Measurements from ENCODE around the gene SPOPL.
"Not testable (repeated sequence)": the region's sequence is repeated elsewhere in the genome, so short reads cannot be mapped to it uniquely, and the experiment has no call there.

Gene SPOPL

DNA sequence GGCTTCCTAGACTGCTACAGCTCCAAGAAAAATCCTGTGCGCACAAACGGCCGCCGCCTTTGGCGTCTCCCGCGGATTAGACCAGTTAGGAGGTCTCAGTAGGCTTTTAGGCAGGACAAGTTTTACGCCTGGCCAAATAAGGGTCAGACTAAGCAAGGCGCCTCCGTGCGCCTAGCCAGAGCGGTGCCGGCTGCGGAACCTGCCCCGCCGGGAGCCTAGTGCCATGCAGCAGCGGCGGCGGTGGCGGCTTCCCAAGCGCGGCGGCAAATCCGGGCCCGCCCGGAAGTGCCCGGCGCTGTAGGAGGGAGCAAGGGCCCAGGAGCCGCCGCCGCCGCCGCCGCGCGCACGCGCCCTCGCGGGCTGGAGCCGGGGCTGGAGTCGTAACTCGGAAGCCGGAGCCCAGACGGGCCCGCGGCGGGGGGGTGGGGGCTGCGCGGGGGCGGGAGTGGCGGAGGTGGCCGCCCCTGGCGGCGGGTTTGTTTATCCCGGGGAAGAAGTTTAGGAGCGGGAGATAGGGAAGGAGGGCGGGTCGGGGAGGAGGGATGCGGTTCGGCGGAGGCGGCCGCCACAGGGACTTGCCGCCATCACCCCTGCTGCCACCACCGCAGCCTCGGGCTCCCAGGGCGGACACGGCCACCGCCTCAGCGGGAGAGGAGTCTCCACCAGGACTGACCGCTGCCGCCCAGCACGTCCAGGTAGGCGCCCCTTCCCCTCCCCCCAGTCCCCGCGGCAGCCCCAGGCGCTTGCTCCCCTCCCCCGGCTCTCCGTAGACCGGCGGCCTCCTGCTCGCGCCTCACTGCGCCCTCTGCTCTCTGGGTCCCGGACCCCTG lies at the start of gene SPOPL:
Gene SPOPL, plus strand, starts transcription at position 346 of the 830 bp plus-strand sequence. CDS start 48,447 bp downstream, outside the sequence.
- peaks cover 37% of the 10 kb centered on the region for H3K79me2 ChIP-seq (ENCODE audit: control insufficient read depth, insufficient read depth, low read length, unreplicated experiment)
- no peaks in the 10 kb centered on the region for H3K27me3 ChIP-seq (ENCODE audit: insufficient read depth, low read length)
- peak within 1 kb of the TSS; percentile 99 for H2AFZ ChIP-seq (ENCODE audit: low read length, unreplicated experiment)
- peaks cover 14% of the 10 kb centered on the region for H3K4me1 ChIP-seq (ENCODE audit: control insufficient read depth, insufficient read depth, low read length, unreplicated experiment)
- H3K4me3 ChIP-seq (ENCODE audit: low read depth, low read length): peak within 1 kb of the TSS; percentile 98
- H3K27ac ChIP-seq (ENCODE audit: low read depth, low read length): peak within 1 kb of the TSS; percentile 58
- H3K36me3 ChIP-seq (ENCODE audit: insufficient read depth, low read length): no peaks in the 10 kb centered on the region

- H3K27me3 ChIP-seq (ENCODE audit: insufficient read depth, low read length): no peaks in the 10 kb centered on the region
- no peak overlapping the region for H2AFZ ChIP-seq (ENCODE audit: low read length, unreplicated experiment)
- H3K36me3 ChIP-seq (ENCODE audit: insufficient read depth, low read length): no peaks in the 10 kb centered on the region
- H3K79me2 ChIP-seq (ENCODE audit: control insufficient read depth, insufficient read depth, low read length, unreplicated experiment): no peaks in the 10 kb centered on the region
- no peak overlapping the region for H3K27ac ChIP-seq (ENCODE audit: low read depth, low read length)
- no peak overlapping the region for H3K4me3 ChIP-seq (ENCODE audit: low read depth, low read length)
- H3K4me1 ChIP-seq (ENCODE audit: control insufficient read depth, insufficient read depth, low read length, unreplicated experiment): no peaks in the 10 kb centered on the region
Observed at GRCh38 chr2:138452324-138452723, 49.2 kb upstream of the SPOPL start.

- H3K27ac ChIP-seq (ENCODE audit: low read depth, low read length): no peak overlapping the region
- H3K79me2 ChIP-seq (ENCODE audit: control insufficient read depth, insufficient read depth, low read length, unreplicated experiment): no peaks in the 10 kb centered on the region
- H3K27me3 ChIP-seq (ENCODE audit: insufficient read depth, low read length): no peaks in the 10 kb centered on the region
- H3K4me1 ChIP-seq (ENCODE audit: control insufficient read depth, insufficient read depth, low read length, unreplicated experiment): no peaks in the 10 kb centered on the region
- no peak overlapping the region for H3K4me3 ChIP-seq (ENCODE audit: low read depth, low read length)
- H2AFZ ChIP-seq (ENCODE audit: low read length, unreplicated experiment): no peak overlapping the region
- no peaks in the 10 kb centered on the region for H3K36me3 ChIP-seq (ENCODE audit: insufficient read depth, low read length)
Observed at GRCh38 chr2:138453815-138454214, 47.8 kb upstream of the SPOPL start.

DNA sequence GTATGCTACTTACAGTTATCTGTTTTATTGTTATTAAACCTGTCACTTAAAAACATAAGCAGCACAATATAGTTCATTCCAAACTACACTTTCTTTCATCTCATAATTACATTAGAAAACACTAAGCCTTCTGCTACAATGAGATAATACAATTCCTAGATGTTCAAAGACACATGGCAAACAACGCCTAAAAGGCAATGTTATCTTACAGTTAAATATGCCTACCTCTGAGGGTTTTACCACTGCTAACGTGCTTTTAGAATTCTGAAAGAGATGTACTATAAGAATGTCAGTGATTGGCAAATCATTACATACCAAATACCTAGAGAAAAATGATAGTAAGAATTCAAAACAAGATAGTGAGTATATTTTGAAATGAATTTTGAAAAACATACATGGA lies 46.8 kb upstream of the SPOPL start:
- H2AFZ ChIP-seq (ENCODE audit: low read length, unreplicated experiment): no peak overlapping the region
- no peaks in the 10 kb centered on the region for H3K36me3 ChIP-seq (ENCODE audit: insufficient read depth, low read length)
- no peaks in the 10 kb centered on the region for H3K4me1 ChIP-seq (ENCODE audit: control insufficient read depth, insufficient read depth, low read length, unreplicated experiment)
- H3K79me2 ChIP-seq (ENCODE audit: control insufficient read depth, insufficient read depth, low read length, unreplicated experiment): no peaks in the 10 kb centered on the region
- no peak overlapping the region for H3K4me3 ChIP-seq (ENCODE audit: low read depth, low read length)
- no peaks in the 10 kb centered on the region for H3K27me3 ChIP-seq (ENCODE audit: insufficient read depth, low read length)
- H3K27ac ChIP-seq (ENCODE audit: low read depth, low read length): no peak overlapping the region

DNA sequence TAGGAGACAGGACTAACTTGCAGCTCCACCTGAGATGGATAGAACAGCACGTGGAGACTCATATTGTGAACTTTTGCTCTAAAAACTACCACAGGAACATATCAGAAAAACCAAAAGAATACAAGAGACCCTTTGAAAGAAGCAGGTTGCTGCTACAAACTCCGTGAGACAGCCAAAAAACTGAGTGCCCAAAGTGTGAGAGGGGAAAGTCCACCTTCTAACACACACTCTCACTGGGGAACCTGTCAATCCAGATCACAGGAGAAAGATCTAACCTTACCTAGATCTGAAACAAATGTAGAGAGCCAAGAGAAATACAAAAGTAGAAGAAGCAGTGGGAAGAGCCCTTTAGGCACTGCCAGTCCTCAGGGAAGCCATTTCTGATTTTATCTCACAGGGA lies 46.3 kb upstream of the SPOPL start:
- H3K79me2 ChIP-seq (ENCODE audit: control insufficient read depth, insufficient read depth, low read length, unreplicated experiment): no peaks in the 10 kb centered on the region
- no peak overlapping the region for H2AFZ ChIP-seq (ENCODE audit: low read length, unreplicated experiment)
- H3K4me3 ChIP-seq (ENCODE audit: low read depth, low read length): no peak overlapping the region
- no peaks in the 10 kb centered on the region for H3K4me1 ChIP-seq (ENCODE audit: control insufficient read depth, insufficient read depth, low read length, unreplicated experiment)
- no peaks in the 10 kb centered on the region for H3K36me3 ChIP-seq (ENCODE audit: insufficient read depth, low read length)
- H3K27ac ChIP-seq (ENCODE audit: low read depth, low read length): no peak overlapping the region
- H3K27me3 ChIP-seq (ENCODE audit: insufficient read depth, low read length): no peaks in the 10 kb centered on the region

DNA sequence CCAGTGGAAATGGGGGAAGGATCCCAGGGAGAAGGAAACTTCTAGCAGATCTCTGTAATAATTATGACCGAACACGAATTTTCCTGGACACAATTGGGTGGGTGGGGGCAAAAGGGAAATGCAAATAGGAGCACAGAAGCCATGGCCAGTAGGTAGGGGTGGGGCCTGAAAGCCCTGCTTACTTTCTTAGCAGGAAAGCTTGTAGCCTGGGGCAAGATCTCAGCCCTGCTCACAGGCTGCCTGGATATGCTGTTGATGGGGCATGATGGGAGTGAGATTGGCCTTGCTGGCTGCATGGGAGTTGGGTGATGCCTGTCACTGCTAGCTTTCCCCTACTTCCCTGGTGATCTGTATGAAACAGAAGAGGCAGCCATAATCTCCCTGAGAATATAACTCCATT lies 45.9 kb upstream of the SPOPL start:
- Histone ChIP-seq H3K79me2 (ENCODE audit: control insufficient read depth, insufficient read depth, low read length, unreplicated experiment) (no peaks in the 10 kb centered on the region), H3K27me3 (ENCODE audit: insufficient read depth, low read length) (no peaks in the 10 kb centered on the region), H2AFZ (ENCODE audit: low read length, unreplicated experiment) (no peak overlapping the region), H3K36me3 (ENCODE audit: insufficient read depth, low read length) (no peaks in the 10 kb centered on the region), H3K4me1 (ENCODE audit: control insufficient read depth, insufficient read depth, low read length, unreplicated experiment) (no peaks in the 10 kb centered on the region), H3K27ac (ENCODE audit: low read depth, low read length) (no peak overlapping the region), H3K4me3 (ENCODE audit: low read depth, low read length) (no peak overlapping the region)

- H3K27ac ChIP-seq (ENCODE audit: low read depth, low read length); H3K79me2 ChIP-seq (ENCODE audit: control insufficient read depth, insufficient read depth, low read length, unreplicated experiment); H3K36me3 ChIP-seq (ENCODE audit: insufficient read depth, low read length): not testable (repeated sequence)
Observed at GRCh38 chr2:138462689-138463088, 38.9 kb upstream of the SPOPL start.

DNA sequence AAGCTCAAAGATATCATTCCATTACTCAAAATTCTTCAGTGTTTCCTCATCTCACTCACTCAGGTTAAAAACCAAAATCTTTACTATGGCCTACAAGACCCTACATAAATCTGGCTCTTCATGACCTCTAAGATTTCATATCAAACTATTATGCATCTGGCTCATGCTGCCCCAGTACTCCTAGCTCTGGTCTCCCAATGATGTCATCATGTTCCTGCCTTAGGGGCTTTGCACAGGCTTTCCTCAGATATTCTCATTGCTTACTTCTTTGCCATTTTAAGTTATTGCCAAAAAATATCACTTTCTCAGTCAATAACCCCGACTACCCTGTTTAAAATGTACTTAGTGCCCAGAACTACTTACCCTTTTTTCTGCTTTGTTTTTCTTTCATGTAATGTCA lies 33.0 kb upstream of the SPOPL start:
- H3K27me3 ChIP-seq (ENCODE audit: insufficient read depth, low read length): no peaks in the 10 kb centered on the region
- H3K4me1 ChIP-seq (ENCODE audit: control insufficient read depth, insufficient read depth, low read length, unreplicated experiment): no peaks in the 10 kb centered on the region
- H3K79me2 ChIP-seq (ENCODE audit: control insufficient read depth, insufficient read depth, low read length, unreplicated experiment): no peaks in the 10 kb centered on the region
- H3K4me3 ChIP-seq (ENCODE audit: low read depth, low read length): no peak overlapping the region
- H3K36me3 ChIP-seq (ENCODE audit: insufficient read depth, low read length): no peaks in the 10 kb centered on the region
- H2AFZ ChIP-seq (ENCODE audit: low read length, unreplicated experiment): no peak overlapping the region
- no peak overlapping the region for H3K27ac ChIP-seq (ENCODE audit: low read depth, low read length)

More at GRCh38 chr2:138462689-138463088, 38.9 kb upstream of the SPOPL start:
- H3K4me1 ChIP-seq (ENCODE audit: control insufficient read depth, insufficient read depth, low read length, unreplicated experiment); H2AFZ ChIP-seq (ENCODE audit: low read length, unreplicated experiment); H3K27me3 ChIP-seq (ENCODE audit: insufficient read depth, low read length); H3K4me3 ChIP-seq (ENCODE audit: low read depth, low read length): not testable (repeated sequence)

DNA sequence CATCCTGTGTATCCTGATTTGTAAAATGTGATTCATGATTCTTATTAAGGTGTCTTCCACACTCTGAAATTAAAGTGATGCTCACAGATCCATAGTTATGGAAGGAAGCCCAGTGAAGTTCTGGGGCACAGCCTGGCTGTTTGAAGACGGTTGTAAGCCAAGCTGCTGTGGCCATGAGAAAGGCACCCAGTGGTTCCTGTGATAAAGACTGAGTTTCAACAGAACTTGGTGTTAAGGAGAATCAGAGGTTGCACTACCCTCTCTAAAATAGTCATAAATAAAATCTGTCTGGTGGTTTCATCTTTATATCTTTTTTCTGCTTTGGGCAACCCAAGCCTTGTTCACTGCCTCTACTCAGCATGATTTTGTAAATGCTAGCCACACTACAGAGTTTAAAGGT lies 32.2 kb upstream of the SPOPL start:
- no peak overlapping the region for H3K4me3 ChIP-seq (ENCODE audit: low read depth, low read length)
- H2AFZ ChIP-seq (ENCODE audit: low read length, unreplicated experiment): no peak overlapping the region
- no peaks in the 10 kb centered on the region for H3K27me3 ChIP-seq (ENCODE audit: insufficient read depth, low read length)
- no peaks in the 10 kb centered on the region for H3K4me1 ChIP-seq (ENCODE audit: control insufficient read depth, insufficient read depth, low read length, unreplicated experiment)
- H3K36me3 ChIP-seq (ENCODE audit: insufficient read depth, low read length): no peaks in the 10 kb centered on the region
- no peaks in the 10 kb centered on the region for H3K79me2 ChIP-seq (ENCODE audit: control insufficient read depth, insufficient read depth, low read length, unreplicated experiment)
- no peak overlapping the region for H3K27ac ChIP-seq (ENCODE audit: low read depth, low read length)

DNA sequence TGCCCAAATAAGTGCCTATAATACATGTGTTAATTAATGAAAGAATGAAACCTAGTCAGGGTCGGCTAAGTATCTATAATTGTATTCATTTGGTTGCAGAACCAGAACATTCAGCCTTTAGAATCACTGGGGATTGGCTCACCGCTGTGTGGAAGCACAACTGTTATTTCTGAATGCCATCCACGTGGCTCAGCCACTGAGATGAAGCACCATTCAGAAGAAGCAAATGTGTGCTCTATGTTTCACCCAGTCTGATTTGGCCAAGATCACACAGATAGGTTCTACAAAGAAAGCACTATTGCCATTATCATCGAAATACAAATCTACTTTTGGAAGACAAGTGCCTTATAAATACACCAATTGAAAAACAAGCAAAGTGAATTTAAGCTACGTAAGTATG lies 30.6 kb upstream of the SPOPL start:
- Histone ChIP-seq H3K4me1 (ENCODE audit: control insufficient read depth, insufficient read depth, low read length, unreplicated experiment) (no peaks in the 10 kb centered on the region), H3K27me3 (ENCODE audit: insufficient read depth, low read length) (no peaks in the 10 kb centered on the region), H3K79me2 (ENCODE audit: control insufficient read depth, insufficient read depth, low read length, unreplicated experiment) (no peaks in the 10 kb centered on the region), H2AFZ (ENCODE audit: low read length, unreplicated experiment) (no peak overlapping the region), H3K27ac (ENCODE audit: low read depth, low read length) (no peak overlapping the region), H3K36me3 (ENCODE audit: insufficient read depth, low read length) (no peaks in the 10 kb centered on the region), H3K4me3 (ENCODE audit: low read depth, low read length) (no peak overlapping the region)

DNA sequence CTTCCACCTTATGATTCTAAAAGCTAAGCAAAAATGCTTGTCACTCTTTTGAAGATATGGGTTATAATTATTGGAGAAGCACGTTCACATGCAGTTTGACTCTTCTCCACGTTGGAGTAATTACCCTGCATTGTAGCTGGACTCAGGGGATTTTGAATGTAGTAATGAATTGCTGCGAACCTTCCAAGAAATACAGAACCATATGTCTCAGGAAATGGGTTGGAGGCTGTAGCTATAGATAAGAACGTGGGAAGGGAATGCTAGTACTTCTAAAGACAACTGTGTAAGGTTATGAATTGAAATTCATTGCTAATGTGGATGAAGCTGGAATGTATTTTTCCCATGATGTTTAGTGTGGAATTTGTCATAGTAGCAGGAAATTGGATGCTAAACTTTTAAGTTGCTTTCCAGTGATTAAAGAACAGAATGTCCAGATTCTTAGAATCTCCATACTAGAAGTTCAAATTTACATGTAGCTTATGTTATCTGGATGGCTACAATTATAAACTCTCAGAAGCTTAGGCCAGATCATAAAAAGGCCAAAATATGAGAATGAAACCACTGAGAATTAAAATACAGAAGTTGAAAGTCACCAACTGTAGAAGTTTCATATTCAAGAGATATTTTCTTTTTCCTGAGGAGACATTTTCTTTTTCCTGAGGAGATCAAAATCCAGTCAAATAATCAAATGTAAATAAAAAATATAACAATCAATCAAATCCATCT lies 27.3 kb upstream of the SPOPL start:
- H2AFZ ChIP-seq (ENCODE audit: low read length, unreplicated experiment): no peak overlapping the region
- no peaks in the 10 kb centered on the region for H3K79me2 ChIP-seq (ENCODE audit: control insufficient read depth, insufficient read depth, low read length, unreplicated experiment)
- H3K27me3 ChIP-seq (ENCODE audit: insufficient read depth, low read length): no peaks in the 10 kb centered on the region
- H3K27ac ChIP-seq (ENCODE audit: low read depth, low read length): no peak overlapping the region
- no peaks in the 10 kb centered on the region for H3K4me1 ChIP-seq (ENCODE audit: control insufficient read depth, insufficient read depth, low read length, unreplicated experiment)
- H3K4me3 ChIP-seq (ENCODE audit: low read depth, low read length): no peak overlapping the region
- no peaks in the 10 kb centered on the region for H3K36me3 ChIP-seq (ENCODE audit: insufficient read depth, low read length)
